ENCODE data around the gene SMIM9. TPM values are rescaled to one million over a fixed set of nuclear protein-coding genes. Genes with fewer than 3 reads are reported as not detected.
"Not testable (repeated sequence)": the region's sequence is repeated elsewhere in the genome, so short reads cannot be mapped to it uniquely, and the experiment has no call there.

Gene SMIM9
- total and polyA plus RNA-seq, 12 donors: 0.11 TPM; not detected in 11

DNA sequence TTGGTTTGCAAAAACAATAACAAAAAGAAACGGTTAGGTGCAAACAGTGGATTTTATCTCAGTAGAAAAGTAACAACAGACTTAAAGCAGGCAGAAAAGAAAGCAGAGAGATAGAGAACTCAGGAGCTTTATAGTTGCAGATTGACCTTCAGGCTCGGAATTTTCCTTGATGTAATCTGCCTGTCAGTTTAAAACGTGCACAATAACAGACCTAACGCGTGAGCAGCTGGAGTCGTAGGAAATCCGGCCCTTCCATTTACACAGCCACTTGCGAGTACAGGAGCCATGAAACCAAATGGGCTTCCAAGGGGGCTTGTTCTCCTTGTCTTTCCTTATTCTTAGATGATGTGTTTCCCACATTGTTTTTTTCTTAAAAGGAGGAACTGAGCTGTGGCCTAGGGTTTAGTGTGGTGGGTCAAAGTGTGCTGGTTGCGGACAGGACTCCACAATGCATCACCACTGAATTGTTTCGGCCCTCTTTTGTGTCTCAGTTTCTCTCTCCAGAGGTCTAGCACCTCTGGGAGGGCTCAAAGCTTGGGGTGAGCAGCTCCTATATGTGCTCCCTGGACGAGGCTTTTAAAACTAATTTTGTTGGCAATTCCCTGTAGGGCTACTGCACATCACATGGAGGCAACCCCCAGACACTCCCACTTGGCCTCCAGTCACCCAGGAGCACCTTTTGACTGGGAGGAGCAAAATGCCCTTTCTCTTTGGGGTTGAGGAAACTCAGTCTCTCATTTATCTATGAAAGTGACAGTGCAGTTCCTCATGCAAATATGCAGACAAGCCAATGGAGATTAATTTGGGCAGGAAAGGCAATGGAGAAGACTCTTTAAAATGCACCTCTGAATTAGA lies 15.3 kb downstream of the SMIM9 start:
- H3K27me3 ChIP-seq: no peaks in the 10 kb centered on the region
- no peaks in the 10 kb centered on the region for H3K4me1 ChIP-seq (replicated peaks in 1 of 2)
- intact Hi-C loops (cut with DNase I): no loop called here
- H3K36me3 ChIP-seq (replicated peaks in 1 of 2): no peaks in the 10 kb centered on the region
- H3K4me3 ChIP-seq: no peak overlapping the region
- DNase-seq: peak in 4 of 7 donors; percentile 26 to 47 (median 38)
- no peaks in the 10 kb centered on the region for H3K9me3 ChIP-seq (replicated peaks in 1 of 3)
- TF ChIP-seq POLR2A (IDR thresholded peaks at IDR 0.05): peak in 1 of 2 donors; percentile 23
- TF ChIP-seq, protein P1, sequence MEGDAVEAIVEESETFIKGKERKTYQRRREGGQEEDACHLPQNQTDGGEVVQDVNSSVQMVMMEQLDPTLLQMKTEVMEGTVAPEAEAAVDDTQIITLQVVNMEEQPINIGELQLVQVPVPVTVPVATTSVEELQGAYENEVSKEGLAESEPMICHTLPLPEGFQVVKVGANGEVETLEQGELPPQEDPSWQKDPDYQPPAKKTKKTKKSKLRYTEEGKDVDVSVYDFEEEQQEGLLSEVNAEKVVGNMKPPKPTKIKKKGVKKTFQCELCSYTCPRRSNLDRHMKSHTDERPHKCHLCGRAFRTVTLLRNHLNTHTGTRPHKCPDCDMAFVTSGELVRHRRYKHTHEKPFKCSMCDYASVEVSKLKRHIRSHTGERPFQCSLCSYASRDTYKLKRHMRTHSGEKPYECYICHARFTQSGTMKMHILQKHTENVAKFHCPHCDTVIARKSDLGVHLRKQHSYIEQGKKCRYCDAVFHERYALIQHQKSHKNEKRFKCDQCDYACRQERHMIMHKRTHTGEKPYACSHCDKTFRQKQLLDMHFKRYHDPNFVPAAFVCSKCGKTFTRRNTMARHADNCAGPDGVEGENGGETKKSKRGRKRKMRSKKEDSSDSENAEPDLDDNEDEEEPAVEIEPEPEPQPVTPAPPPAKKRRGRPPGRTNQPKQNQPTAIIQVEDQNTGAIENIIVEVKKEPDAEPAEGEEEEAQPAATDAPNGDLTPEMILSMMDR (IDR thresholded peaks at IDR 0.05): no peak
- 41 to 64% (median 47%) methylated on average over 9 to 11 of the region's 11 CpGs for WGBS, 4 donors
- H3K27ac ChIP-seq: peak overlapping the region in 2 of 5 donors; percentile 18 to 23

DNA sequence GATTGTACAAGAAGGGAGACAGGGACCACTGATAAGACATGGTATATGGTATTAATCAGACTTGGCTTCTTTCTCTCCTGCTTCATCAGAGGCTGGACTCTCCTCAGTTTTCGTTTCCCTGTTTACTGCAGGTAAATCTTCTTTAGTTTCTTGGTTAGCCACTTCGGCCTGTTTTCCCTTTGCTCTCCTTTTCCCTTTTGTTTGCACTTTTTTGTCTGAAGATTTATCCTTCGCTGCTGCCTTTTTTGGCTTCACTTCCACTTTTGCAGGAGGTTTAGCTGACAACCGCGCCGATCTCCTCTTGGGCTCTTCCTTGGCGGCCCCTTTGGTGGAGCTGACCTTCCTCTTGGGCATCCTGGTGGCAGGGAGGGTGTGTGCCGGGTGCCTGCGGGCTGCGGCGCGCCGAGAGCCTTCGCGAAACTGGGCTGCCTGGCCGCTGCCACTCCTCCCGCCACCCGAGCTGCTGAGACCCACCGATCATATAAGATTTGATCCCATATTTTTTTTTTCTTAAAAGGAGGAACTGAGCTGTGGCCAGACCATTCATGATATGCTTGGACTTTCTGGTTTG lies 17.3 kb downstream of the SMIM9 start:
- H3K4me3 ChIP-seq; H3K4me1 ChIP-seq (replicated peaks in 1 of 2); H3K27ac ChIP-seq; H3K27me3 ChIP-seq; DNase-seq; H3K36me3 ChIP-seq (replicated peaks in 1 of 2); H3K9me3 ChIP-seq (replicated peaks in 1 of 3); intact Hi-C loops (cut with DNase I): not testable (repeated sequence)
- 88 to 97% (median 93%) methylated on average over 9 to 19 of the region's 19 CpGs for WGBS, 4 donors

DNA sequence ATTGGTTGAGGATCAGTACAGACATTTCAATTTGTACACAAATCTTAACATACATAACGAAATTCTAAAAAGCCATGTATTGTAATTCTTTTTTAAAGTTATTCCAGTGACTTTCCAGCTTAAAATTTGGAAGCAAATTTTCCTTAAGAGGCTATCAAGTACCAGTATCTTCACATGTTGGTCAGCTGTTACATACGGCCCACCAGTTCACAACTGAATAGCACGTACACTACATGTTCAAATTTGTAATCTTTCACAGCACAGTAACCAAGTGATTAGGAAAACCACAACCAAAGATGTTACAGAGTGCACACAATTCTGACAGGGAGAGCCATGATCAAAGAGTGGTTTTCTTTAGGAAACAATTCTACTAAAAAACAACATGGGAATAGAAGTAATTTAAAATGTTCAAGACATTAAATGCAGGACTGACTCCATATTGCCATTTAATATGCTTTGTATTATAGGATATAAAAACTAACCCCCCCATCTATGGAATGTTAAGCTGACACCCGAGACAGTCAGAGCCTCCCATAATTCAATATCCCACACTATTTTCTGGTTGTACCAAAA lies 18.1 kb downstream of the SMIM9 start:
- 72 to 95% (median 86%) methylated on average over 4 of the region's 4 CpGs for WGBS, 4 donors
- DNase-seq; H3K36me3 ChIP-seq (replicated peaks in 1 of 2); H3K9me3 ChIP-seq (replicated peaks in 1 of 3); H3K27ac ChIP-seq; intact Hi-C loops (cut with DNase I); H3K4me1 ChIP-seq (replicated peaks in 1 of 2); H3K27me3 ChIP-seq; H3K4me3 ChIP-seq: not testable (repeated sequence)

DNA sequence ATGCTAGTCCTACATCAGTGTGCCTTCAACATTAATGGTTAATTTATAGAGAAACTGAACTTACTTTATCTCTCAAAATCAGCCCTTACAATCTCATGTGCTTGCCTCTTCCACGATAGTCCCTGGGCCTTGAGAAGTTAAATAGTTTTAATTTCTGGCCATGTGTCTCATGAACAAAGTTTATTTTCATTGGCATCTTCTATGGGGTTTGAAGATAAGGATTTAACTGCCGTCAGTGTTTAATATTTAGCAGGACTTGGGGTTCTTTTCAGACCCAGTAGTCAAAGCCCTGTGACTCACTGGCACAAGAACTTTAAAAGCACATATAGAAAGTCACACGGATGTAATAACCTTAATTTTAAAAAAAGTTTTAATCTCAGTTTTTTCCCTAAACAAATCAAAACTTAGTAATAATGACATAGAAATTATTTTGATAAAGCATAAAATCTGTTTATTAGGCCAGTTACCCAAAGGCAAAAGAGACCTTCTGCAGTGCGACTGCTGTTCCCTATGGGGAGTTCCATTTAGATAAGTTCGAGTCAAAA lies 19.1 kb downstream of the SMIM9 start:
- Histone ChIP-seq H3K36me3 (replicated peaks in 1 of 2) (no peaks in the 10 kb centered on the region), H3K27me3 (no peaks in the 10 kb centered on the region), H3K9me3 (replicated peaks in 1 of 3) (no peaks in the 10 kb centered on the region), H3K4me1 (replicated peaks in 1 of 2) (no peaks in the 10 kb centered on the region), H3K27ac (no peak overlapping the region), H3K4me3 (no peak overlapping the region)
- intact Hi-C loops (cut with DNase I): no loop called here
- WGBS, 4 donors: 42 to 52% (median 49%) methylated on average over 5 of the region's 5 CpGs
- no peak for TF ChIP-seq POLR2A (IDR thresholded peaks at IDR 0.05)
- TF ChIP-seq, protein P1 (IDR thresholded peaks at IDR 0.05): no peak
- DNase-seq: no peak

DNA sequence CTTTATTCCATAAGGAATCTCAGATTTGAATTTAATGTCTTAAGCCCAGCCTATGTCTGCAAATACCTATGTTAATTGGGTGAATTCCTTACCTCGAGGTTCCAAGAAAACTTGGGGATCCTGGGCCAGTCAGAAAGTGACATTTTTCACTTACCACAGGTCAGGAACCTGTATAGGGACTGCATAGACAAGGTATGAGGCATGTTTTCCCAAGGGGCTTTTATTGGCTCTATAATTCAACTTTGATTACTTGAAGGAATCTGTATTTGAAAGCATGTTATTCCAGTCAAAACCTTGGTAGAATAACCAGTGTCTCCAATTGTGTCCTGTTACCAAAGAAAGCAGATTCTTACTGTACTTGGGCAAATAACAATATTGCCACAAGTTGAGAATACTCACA lies 20.7 kb downstream of the SMIM9 start:
- Histone ChIP-seq H3K36me3 (replicated peaks in 1 of 2) (no peaks in the 10 kb centered on the region), H3K4me3 (no peak overlapping the region), H3K27ac (no peak overlapping the region), H3K9me3 (replicated peaks in 1 of 3) (no peaks in the 10 kb centered on the region), H3K27me3 (no peaks in the 10 kb centered on the region), H3K4me1 (replicated peaks in 1 of 2) (no peaks in the 10 kb centered on the region)
- DNase-seq: no peak
- intact Hi-C loops (cut with DNase I): no loop called here
- WGBS, 4 donors: 24 to 67% (median 38%) methylated on average over 1 of the region's 1 CpG
- TF ChIP-seq, protein P1 (IDR thresholded peaks at IDR 0.05): no peak
- no peak for TF ChIP-seq POLR2A (IDR thresholded peaks at IDR 0.05)

All from adrenal gland (tissue), 12 donors.